HEK293 (cell line): ENCODE data around the gene TLR9.

Experiments used
- CTCF ChIA-PET: fragments of 350-600 bp; formaldehyde crosslinking; extraction: SDS; loops from one replicate; lab custom pipeline; 2021; ENCODE audit warnings: antibody characterized with exemption; lab: Yijun Ruan, JAX
- POLR2A ChIA-PET: fragments of 300-600 bp; formaldehyde crosslinking; extraction: SDS; loops from one replicate; lab custom pipeline; 2020; ENCODE audit warnings: antibody characterized with exemption, inconsistent platforms; lab: Yijun Ruan, JAX
- H3K27ac ChIP-seq: fragments of 200-500 bp; sonication (Bioruptor generic); 2 replicates; pipeline ENCODE4 v1.5.1; 2014; ENCODE audit warnings: low read depth, low read length, control low read depth, inconsistent platforms; ENCODE audit errors: extremely low read depth
- H3K36me3 ChIP-seq, 2 experiments: fragments of 200-500 bp in 1 of 2; sonication (Bioruptor generic) in 1 of 2; 1 replicate in 1 of 2; 2 replicates in 1 of 2; pipeline ENCODE4 v1.5.1; 2014 to 2017; ENCODE audit warnings: inconsistent platforms in 2 of 2, low read length in 2 of 2; ENCODE audit not compliant: control insufficient read depth in 2 of 2, insufficient read depth in 1 of 2
- H3K4me1 ChIP-seq: fragments of 200-500 bp; sonication (Bioruptor generic); 2 replicates; pipeline ENCODE4 v1.5.1; 2014; ENCODE audit warnings: mild to moderate bottlenecking, low read length, inconsistent platforms; ENCODE audit not compliant: control insufficient read depth, insufficient read depth
- H3K4me3 ChIP-seq: 2 replicates; pipeline ENCODE4 v1.5.1; 2011; ENCODE audit warnings: low read depth, mild to moderate bottlenecking, control low read depth, low read length, moderate library complexity
- H3K9me3 ChIP-seq: fragments of 200-500 bp; sonication (Bioruptor generic); 2 replicates; pipeline ENCODE4 v1.5.1; 2014; ENCODE audit warnings: low read depth, low read length, inconsistent platforms; ENCODE audit not compliant: control insufficient read depth, insufficient read depth
- GLIS2 ChIP-seq: fragments of 450-650 bp; formaldehyde crosslinking; IDR thresholded peaks from 2 replicates; pipeline ENCODE4 v1.5.1; 2016; ENCODE audit warnings: missing biosample characterization, missing genetic modification characterization
- ZNF112 ChIP-seq: fragments of 450-650 bp; formaldehyde crosslinking; IDR thresholded peaks from 2 replicates; pipeline ENCODE4 v1.5.0; 2017; ENCODE audit warnings: missing biosample characterization, missing genetic modification characterization
- ZNF16 ChIP-seq: fragments of 450-650 bp; formaldehyde crosslinking; IDR thresholded peaks from 2 replicates; pipeline ENCODE4 v1.5.1; 2016; ENCODE audit warnings: low read depth, missing biosample characterization, missing genetic modification characterization
- ZNF223 ChIP-seq: fragments of 450-650 bp; formaldehyde crosslinking; IDR thresholded peaks from 2 replicates; pipeline ENCODE4 v1.5.1; 2016; ENCODE audit warnings: missing biosample characterization, missing genetic modification characterization
- ZNF394 ChIP-seq: fragments of 450-650 bp; formaldehyde crosslinking; IDR thresholded peaks from 2 replicates; pipeline ENCODE4 v1.5.1; 2016; ENCODE audit warnings: missing biosample characterization, missing genetic modification characterization, mild to moderate bottlenecking, moderate library complexity, borderline replicate concordance
- ZNF530 ChIP-seq: fragments of 450-650 bp; formaldehyde crosslinking; IDR thresholded peaks from 2 replicates; pipeline ENCODE4 v1.5.1; 2016; ENCODE audit warnings: low read depth, missing biosample characterization, missing genetic modification characterization
- ZNF600 ChIP-seq: fragments of 450-650 bp; formaldehyde crosslinking; IDR thresholded peaks from 2 replicates; pipeline ENCODE4 v1.5.1; 2016; ENCODE audit warnings: missing biosample characterization, missing genetic modification characterization
- ZNF610 ChIP-seq: fragments of 450-650 bp; formaldehyde crosslinking; IDR thresholded peaks from 2 replicates; pipeline ENCODE4 v1.5.1; 2016; ENCODE audit warnings: missing biosample characterization, missing genetic modification characterization, borderline replicate concordance
- ZNF623 ChIP-seq: fragments of 450-650 bp; formaldehyde crosslinking; IDR thresholded peaks from 2 replicates; pipeline ENCODE4 v1.5.1; 2016; ENCODE audit warnings: missing biosample characterization, missing genetic modification characterization
- ZNF658 ChIP-seq: fragments of 450-650 bp; formaldehyde crosslinking; IDR thresholded peaks from 2 replicates; pipeline ENCODE4; 2016; ENCODE audit warnings: missing biosample characterization, missing genetic modification characterization
- ZNF660 ChIP-seq: fragments of 450-650 bp; IDR thresholded peaks from 2 replicates; pipeline ENCODE4 v1.5.1; 2018; ENCODE audit warnings: missing biosample characterization, mild to moderate bottlenecking, missing genetic modification characterization
- ZNF830 ChIP-seq: fragments of 450-650 bp; IDR thresholded peaks from 2 replicates; pipeline ENCODE4 v1.5.0; 2018; ENCODE audit warnings: missing biosample characterization, missing genetic modification characterization, low read depth, mild to moderate bottlenecking, moderate library complexity
- ZSCAN16 ChIP-seq: fragments of 450-650 bp; formaldehyde crosslinking; IDR thresholded peaks from 2 replicates; pipeline ENCODE4 v1.5.1; 2016; ENCODE audit warnings: missing biosample characterization, missing genetic modification characterization
- TF ChIP-seq, protein P1 (sequence below): fragments of 450-650 bp; formaldehyde crosslinking; conservative IDR thresholded peaks from 2 replicates; pipeline ENCODE4 v1.5.1; 2016; ENCODE audit warnings: low read depth, missing biosample characterization, missing genetic modification characterization
- TF ChIP-seq, protein P2 (sequence below): fragments of 450-650 bp; formaldehyde crosslinking; IDR thresholded peaks from 2 replicates; pipeline ENCODE4 v1.5.1; 2016; ENCODE audit warnings: missing biosample characterization, missing genetic modification characterization
- TF ChIP-seq, protein P3 (sequence below): fragments of 450-650 bp; formaldehyde crosslinking; IDR thresholded peaks from 2 replicates; pipeline ENCODE4 v1.5.1; 2017; ENCODE audit warnings: missing biosample characterization, missing genetic modification characterization
- TF ChIP-seq, protein P4 (sequence below): fragments of 450-650 bp; formaldehyde crosslinking; IDR thresholded peaks from 2 replicates; pipeline ENCODE4 v1.5.1; 2016; ENCODE audit warnings: missing biosample characterization, missing genetic modification characterization

The TLR9 gene

DNA sequence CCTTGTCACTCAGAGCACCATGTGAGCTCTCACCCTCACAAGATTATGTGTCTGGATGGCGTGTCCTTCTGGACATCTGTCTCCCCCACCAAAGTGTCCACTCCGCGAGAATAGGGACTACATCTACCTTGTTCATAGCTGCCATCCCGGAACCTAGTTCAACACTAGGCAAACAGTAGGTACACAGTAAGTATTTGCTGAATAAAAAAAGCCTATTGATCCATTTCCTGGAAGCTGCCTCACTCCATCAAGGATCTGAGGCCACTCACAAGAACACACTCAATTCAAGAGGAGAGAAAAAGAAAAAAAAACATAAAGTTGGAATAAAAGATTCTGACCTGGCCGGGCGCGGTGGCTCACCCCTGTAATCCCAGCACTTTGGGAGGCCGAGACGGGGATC lies 38.7 kb downstream of the TLR9 start:
- H3K4me1 ChIP-seq: no peaks in the 10 kb centered on the region
- no peaks in the 10 kb centered on the region for H3K9me3 ChIP-seq
- CTCF ChIA-PET: interaction anchor here (0.7 to 1.0 kb wide), 2 partner anchors 152 to 172 kb away, joined by 3 to 6 read pairs; no protein-coding TSS in a partner anchor
- TF ChIP-seq, protein P1, sequence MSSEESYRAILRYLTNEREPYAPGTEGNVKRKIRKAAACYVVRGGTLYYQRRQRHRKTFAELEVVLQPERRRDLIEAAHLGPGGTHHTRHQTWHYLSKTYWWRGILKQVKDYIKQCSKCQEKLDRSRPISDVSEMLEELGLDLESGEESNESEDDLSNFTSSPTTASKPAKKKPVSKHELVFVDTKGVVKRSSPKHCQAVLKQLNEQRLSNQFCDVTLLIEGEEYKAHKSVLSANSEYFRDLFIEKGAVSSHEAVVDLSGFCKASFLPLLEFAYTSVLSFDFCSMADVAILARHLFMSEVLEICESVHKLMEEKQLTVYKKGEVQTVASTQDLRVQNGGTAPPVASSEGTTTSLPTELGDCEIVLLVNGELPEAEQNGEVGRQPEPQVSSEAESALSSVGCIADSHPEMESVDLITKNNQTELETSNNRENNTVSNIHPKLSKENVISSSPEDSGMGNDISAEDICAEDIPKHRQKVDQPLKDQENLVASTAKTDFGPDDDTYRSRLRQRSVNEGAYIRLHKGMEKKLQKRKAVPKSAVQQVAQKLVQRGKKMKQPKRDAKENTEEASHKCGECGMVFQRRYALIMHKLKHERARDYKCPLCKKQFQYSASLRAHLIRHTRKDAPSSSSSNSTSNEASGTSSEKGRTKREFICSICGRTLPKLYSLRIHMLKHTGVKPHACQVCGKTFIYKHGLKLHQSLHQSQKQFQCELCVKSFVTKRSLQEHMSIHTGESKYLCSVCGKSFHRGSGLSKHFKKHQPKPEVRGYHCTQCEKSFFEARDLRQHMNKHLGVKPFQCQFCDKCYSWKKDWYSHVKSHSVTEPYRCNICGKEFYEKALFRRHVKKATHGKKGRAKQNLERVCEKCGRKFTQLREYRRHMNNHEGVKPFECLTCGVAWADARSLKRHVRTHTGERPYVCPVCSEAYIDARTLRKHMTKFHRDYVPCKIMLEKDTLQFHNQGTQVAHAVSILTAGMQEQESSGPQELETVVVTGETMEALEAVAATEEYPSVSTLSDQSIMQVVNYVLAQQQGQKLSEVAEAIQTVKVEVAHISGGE (tag by site-specific recombination): no peak
- TF ChIP-seq GLIS2: no peak
- POLR2A ChIA-PET: no interaction called here
- no peaks in the 10 kb centered on the region for H3K36me3 ChIP-seq
- no peak overlapping the region for H3K4me3 ChIP-seq
- H3K27ac ChIP-seq: no peak overlapping the region

DNA sequence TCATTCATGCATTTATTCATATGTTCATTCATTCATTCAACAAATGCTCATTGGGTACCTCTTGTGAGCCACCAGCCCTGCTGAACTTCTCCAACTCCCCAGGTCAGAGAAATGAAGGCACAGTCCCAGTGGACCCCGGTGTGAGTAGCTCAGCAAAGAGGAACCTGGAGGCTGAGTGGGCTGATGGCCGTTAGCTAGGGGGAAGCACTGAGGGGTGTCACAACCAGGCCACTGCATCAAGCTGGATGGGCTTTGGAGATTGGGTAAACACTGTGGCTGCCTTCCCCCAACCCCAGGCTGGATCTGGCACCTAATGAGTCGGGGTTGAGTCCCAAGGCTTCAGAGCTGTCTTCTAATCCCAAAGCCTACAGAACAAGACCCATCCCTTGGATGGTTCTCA lies 39.6 kb downstream of the TLR9 start:
- H3K9me3 ChIP-seq: no peaks in the 10 kb centered on the region
- POLR2A ChIA-PET: no interaction called here
- no peak for TF ChIP-seq ZNF610 (tag by site-specific recombination)
- TF ChIP-seq ZNF530 (tag by site-specific recombination): no peak
- TF ChIP-seq ZNF394 (tag by site-specific recombination): no peak
- no peak for TF ChIP-seq ZNF658 (tag by site-specific recombination)
- TF ChIP-seq, protein P2, sequence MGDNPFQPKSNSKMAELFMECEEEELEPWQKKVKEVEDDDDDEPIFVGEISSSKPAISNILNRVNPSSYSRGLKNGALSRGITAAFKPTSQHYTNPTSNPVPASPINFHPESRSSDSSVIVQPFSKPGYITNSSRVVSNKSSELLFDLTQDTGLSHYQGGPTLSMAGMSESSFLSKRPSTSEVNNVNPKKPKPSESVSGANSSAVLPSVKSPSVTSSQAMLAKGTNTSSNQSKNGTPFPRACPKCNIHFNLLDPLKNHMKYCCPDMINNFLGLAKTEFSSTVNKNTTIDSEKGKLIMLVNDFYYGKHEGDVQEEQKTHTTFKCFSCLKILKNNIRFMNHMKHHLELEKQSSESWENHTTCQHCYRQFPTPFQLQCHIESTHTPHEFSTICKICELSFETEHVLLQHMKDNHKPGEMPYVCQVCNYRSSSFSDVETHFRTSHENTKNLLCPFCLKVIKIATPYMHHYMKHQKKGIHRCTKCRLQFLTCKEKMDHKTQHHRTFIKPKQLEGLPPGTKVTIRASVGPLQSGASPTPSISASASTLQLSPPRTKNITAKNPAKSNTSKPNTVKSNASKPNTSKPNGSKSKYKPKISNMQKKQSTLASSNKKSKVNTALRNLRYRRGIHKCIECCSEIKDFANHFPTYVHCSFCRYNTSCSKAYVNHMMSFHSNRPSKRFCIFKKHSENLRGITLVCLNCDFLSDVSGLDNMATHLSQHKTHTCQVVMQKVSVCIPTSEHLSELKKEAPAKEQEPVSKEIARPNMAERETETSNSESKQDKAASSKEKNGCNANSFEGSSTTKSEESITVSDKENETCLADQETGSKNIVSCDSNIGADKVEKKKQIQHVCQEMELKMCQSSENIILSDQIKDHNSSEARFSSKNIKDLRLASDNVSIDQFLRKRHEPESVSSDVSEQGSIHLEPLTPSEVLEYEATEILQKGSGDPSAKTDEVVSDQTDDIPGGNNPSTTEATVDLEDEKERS: no peak
- TF ChIP-seq, protein P3, sequence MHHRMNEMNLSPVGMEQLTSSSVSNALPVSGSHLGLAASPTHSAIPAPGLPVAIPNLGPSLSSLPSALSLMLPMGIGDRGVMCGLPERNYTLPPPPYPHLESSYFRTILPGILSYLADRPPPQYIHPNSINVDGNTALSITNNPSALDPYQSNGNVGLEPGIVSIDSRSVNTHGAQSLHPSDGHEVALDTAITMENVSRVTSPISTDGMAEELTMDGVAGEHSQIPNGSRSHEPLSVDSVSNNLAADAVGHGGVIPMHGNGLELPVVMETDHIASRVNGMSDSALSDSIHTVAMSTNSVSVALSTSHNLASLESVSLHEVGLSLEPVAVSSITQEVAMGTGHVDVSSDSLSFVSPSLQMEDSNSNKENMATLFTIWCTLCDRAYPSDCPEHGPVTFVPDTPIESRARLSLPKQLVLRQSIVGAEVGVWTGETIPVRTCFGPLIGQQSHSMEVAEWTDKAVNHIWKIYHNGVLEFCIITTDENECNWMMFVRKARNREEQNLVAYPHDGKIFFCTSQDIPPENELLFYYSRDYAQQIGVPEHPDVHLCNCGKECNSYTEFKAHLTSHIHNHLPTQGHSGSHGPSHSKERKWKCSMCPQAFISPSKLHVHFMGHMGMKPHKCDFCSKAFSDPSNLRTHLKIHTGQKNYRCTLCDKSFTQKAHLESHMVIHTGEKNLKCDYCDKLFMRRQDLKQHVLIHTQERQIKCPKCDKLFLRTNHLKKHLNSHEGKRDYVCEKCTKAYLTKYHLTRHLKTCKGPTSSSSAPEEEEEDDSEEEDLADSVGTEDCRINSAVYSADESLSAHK (tag by site-specific recombination): no peak
- no peak for TF ChIP-seq ZNF112 (tag by site-specific recombination)
- no peak for TF ChIP-seq ZNF623 (tag by site-specific recombination)
- TF ChIP-seq ZNF600 (tag by site-specific recombination): no peak
- TF ChIP-seq ZNF223 (tag by site-specific recombination): no peak
- CTCF ChIA-PET: interaction anchor here (1.0 kb wide), 1 partner anchor 153 kb away, joined by 3 read pairs; no protein-coding TSS in a partner anchor
- H3K27ac ChIP-seq: no peak overlapping the region
- no peaks in the 10 kb centered on the region for H3K36me3 ChIP-seq
- H3K4me3 ChIP-seq: no peak overlapping the region
- H3K4me1 ChIP-seq: no peaks in the 10 kb centered on the region

DNA sequence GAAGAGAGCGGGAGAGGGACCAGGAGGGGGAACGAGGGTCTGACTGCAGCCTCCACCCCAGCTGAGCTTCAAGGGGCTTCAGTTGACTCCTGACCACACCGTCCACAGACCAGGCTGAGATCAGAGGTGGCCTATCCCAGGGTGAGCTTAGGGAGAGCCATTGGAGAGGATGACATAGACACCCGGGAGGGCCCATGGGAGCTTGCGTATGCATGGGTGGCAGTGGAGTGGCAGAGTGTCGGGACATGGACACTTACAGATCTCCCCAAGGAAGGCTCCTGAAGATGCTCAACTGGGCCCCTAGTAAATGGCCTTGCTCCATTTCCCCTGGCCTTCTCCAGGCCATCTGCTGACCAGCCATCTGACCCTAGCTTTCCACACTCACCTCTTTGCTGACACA lies 40.1 kb downstream of the TLR9 start:
- no peak overlapping the region for H3K4me3 ChIP-seq
- CTCF ChIA-PET: no interaction called here
- no peak overlapping the region for H3K27ac ChIP-seq
- no peaks in the 10 kb centered on the region for H3K9me3 ChIP-seq
- POLR2A ChIA-PET: no interaction called here
- no peaks in the 10 kb centered on the region for H3K36me3 ChIP-seq
- no peaks in the 10 kb centered on the region for H3K4me1 ChIP-seq
- no peak for TF ChIP-seq ZNF16 (tag by site-specific recombination)
- TF ChIP-seq, protein P4, sequence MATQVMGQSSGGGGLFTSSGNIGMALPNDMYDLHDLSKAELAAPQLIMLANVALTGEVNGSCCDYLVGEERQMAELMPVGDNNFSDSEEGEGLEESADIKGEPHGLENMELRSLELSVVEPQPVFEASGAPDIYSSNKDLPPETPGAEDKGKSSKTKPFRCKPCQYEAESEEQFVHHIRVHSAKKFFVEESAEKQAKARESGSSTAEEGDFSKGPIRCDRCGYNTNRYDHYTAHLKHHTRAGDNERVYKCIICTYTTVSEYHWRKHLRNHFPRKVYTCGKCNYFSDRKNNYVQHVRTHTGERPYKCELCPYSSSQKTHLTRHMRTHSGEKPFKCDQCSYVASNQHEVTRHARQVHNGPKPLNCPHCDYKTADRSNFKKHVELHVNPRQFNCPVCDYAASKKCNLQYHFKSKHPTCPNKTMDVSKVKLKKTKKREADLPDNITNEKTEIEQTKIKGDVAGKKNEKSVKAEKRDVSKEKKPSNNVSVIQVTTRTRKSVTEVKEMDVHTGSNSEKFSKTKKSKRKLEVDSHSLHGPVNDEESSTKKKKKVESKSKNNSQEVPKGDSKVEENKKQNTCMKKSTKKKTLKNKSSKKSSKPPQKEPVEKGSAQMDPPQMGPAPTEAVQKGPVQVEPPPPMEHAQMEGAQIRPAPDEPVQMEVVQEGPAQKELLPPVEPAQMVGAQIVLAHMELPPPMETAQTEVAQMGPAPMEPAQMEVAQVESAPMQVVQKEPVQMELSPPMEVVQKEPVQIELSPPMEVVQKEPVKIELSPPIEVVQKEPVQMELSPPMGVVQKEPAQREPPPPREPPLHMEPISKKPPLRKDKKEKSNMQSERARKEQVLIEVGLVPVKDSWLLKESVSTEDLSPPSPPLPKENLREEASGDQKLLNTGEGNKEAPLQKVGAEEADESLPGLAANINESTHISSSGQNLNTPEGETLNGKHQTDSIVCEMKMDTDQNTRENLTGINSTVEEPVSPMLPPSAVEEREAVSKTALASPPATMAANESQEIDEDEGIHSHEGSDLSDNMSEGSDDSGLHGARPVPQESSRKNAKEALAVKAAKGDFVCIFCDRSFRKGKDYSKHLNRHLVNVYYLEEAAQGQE: no peak
- no peak for TF ChIP-seq ZSCAN16 (tag by site-specific recombination)
- no peak for TF ChIP-seq ZNF830 (tag by site-specific recombination)
- no peak for TF ChIP-seq ZNF660 (tag by site-specific recombination)
